Activated naive CD8-positive, alpha-beta T cell treated with anti-CD3 and anti-CD28 coated beads, Interleukin-2, amount 10 ng/mL, durations not matched to agents 7 days and 5 days (primary cell): Measurements from ENCODE around the gene SH3RF1. TPM values are rescaled to one million over a fixed set of nuclear protein-coding genes. Genes with fewer than 3 reads are reported as not detected.

Experiments
- ATAC-seq: fragments of 150-1000 bp; cut with Tn5 transposase; one replicate; pipeline ENCODE4 v1.10.0; 2021; ENCODE audit warnings: low read depth, moderate library complexity
- POLR2A ChIA-PET: fragments of 350-600 bp; sonication (Branson Sonifier 250); formaldehyde crosslinking; loops from one replicate; lab custom pipeline; 2021; ENCODE audit warnings: antibody characterized with exemption; lab: Charles Lee
- DNase-seq: peaks from one replicate; pipeline ENCODE4 v3.0.0; 2021
- H3K27ac Mint-ChIP-seq: one replicate; pipeline ENCODE4 v1.8.0; 2022; ENCODE audit warnings: mild to moderate bottlenecking, mixed read lengths
- H3K27me3 Mint-ChIP-seq: one replicate; pipeline ENCODE4 v1.8.0; 2022; ENCODE audit warnings: mild to moderate bottlenecking, moderate library complexity, mixed read lengths
- H3K36me3 Mint-ChIP-seq: one replicate; pipeline ENCODE4 v1.8.0; 2021; ENCODE audit warnings: mild to moderate bottlenecking, mixed read lengths
- H3K4me1 Mint-ChIP-seq: one replicate; pipeline ENCODE4 v1.8.0; 2021; ENCODE audit warnings: mixed read lengths
- H3K4me3 Mint-ChIP-seq: one replicate; pipeline ENCODE4 v1.8.0; 2022; ENCODE audit warnings: mild to moderate bottlenecking, moderate library complexity, mixed read lengths
- H3K9me3 Mint-ChIP-seq: one replicate; pipeline ENCODE4 v1.8.0; 2021; ENCODE audit warnings: mixed read lengths
- total RNA-seq, 2 experiments: library from RNA; stranded (reverse); gene quantifications; one replicate each; pipeline ENCODE4 v1.2.3, GENCODE V29; 2021

Gene SH3RF1
- total RNA-seq, 2 experiments from 2014 or later, result 0.14 TPM; not detected in 1

GRCh38 chr4:169221662-169222061 lies 49.1 kb downstream of the SH3RF1 start:
- no peak for ATAC-seq
- POLR2A ChIA-PET, result no interaction called here
- Mint-ChIP-seq H3K4me1 (no peaks in the 10 kb centered on the region), H3K27ac (no peak overlapping the region), H3K27me3 (peaks cover 2% of the 10 kb centered on the region), H3K36me3 (no peaks in the 10 kb centered on the region), H3K4me3 (no peak overlapping the region), H3K9me3 (no peaks in the 10 kb centered on the region)
- DNase-seq, result no peak

GRCh38 chr4:169220854-169221411 lies 49.8 kb downstream of the SH3RF1 start:
- no peaks in the 10 kb centered on the region for H3K9me3 Mint-ChIP-seq
- H3K27me3 Mint-ChIP-seq, result peaks cover 2% of the 10 kb centered on the region
- ATAC-seq (no peak), DNase-seq (no peak)
- no peaks in the 10 kb centered on the region for H3K36me3 Mint-ChIP-seq
- no peaks in the 10 kb centered on the region for H3K4me1 Mint-ChIP-seq
- H3K27ac Mint-ChIP-seq, result no peak overlapping the region
- POLR2A ChIA-PET, result no interaction called here
- no peak overlapping the region for H3K4me3 Mint-ChIP-seq

DNA sequence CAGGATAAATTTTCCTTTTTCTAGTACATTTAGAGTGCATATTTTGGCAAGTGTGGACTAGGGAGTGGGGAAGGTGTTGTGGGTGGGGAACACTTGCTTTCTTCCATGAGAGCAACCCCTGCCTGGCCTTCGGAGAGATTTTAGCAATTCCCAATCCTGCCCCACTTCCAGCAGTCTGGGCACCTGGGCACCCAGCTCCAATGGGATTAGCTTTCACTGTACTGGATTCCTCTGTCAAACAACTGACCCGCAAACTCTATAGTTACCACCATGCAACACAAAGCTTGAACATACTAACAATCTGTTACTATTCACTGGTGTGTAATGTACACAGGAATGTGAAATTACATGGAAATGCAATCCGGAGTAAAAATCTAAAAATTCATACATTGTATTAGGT lies 50.3 kb downstream of the SH3RF1 start:
- H3K4me3 Mint-ChIP-seq, result no peak overlapping the region
- no peak for DNase-seq
- H3K4me1 Mint-ChIP-seq, result no peaks in the 10 kb centered on the region
- POLR2A ChIA-PET, result no interaction called here
- ATAC-seq, result no peak
- H3K36me3 Mint-ChIP-seq, result no peaks in the 10 kb centered on the region
- H3K27me3 Mint-ChIP-seq, result peaks cover 2% of the 10 kb centered on the region
- H3K9me3 Mint-ChIP-seq, result no peaks in the 10 kb centered on the region
- H3K27ac Mint-ChIP-seq, result no peak overlapping the region

DNA sequence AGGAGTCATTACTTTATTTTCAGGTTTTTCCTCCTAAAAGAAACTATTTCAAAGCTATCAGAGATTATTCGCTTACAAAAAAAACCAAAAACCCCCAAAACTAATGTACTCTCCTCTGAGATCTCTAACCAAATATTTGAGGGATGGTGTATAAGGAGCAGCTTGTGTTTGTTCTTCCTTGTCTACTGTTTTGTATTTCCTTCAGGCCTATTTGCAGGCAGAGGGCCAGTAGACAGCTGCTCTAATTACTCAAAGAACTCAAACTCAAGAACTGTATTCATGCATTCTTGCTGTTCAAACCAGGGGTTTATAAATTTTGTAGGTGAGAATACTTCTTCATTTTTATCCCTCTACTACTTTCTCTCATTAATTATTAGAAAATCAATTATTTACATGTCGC lies 51.3 kb downstream of the SH3RF1 start:
- Mint-ChIP-seq H3K9me3 (no peaks in the 10 kb centered on the region), H3K4me1 (no peaks in the 10 kb centered on the region), H3K27me3 (peaks cover 2% of the 10 kb centered on the region), H3K4me3 (no peak overlapping the region), H3K27ac (no peak overlapping the region), H3K36me3 (no peaks in the 10 kb centered on the region)
- DNase-seq (no peak), ATAC-seq (no peak)
- POLR2A ChIA-PET, result no interaction called here

- ATAC-seq, result no peak
- H3K36me3 Mint-ChIP-seq, result no peaks in the 10 kb centered on the region
- peaks cover 1% of the 10 kb centered on the region for H3K9me3 Mint-ChIP-seq
Observed at GRCh38 chr4:169215656-169216055, 55.1 kb downstream of the SH3RF1 start.

GRCh38 chr4:169212981-169213380 lies 57.8 kb downstream of the SH3RF1 start:
- Mint-ChIP-seq H3K9me3 (peaks cover 1% of the 10 kb centered on the region), H3K36me3 (no peaks in the 10 kb centered on the region), H3K27ac (no peak overlapping the region), H3K4me3 (no peak overlapping the region), H3K27me3 (peaks cover 5% of the 10 kb centered on the region), H3K4me1 (no peaks in the 10 kb centered on the region)
- POLR2A ChIA-PET, result no interaction called here
- DNase-seq (no peak), ATAC-seq (no peak)

More at GRCh38 chr4:169215656-169216055, 55.1 kb downstream of the SH3RF1 start:
- Mint-ChIP-seq H3K4me1 (no peaks in the 10 kb centered on the region), H3K4me3 (no peak overlapping the region), H3K27ac (no peak overlapping the region), H3K27me3 (peaks cover 5% of the 10 kb centered on the region)
- POLR2A ChIA-PET, result no interaction called here
- no peak for DNase-seq

GRCh38 chr4:169210504-169211118 lies 60.1 kb downstream of the SH3RF1 start:
- no peak overlapping the region for H3K27ac Mint-ChIP-seq
- DNase-seq (no peak), ATAC-seq (no peak)
- H3K9me3 Mint-ChIP-seq, result peaks cover 1% of the 10 kb centered on the region
- H3K27me3 Mint-ChIP-seq, result peaks cover 2% of the 10 kb centered on the region
- POLR2A ChIA-PET, result no interaction called here
- H3K4me3 Mint-ChIP-seq, result no peak overlapping the region
- no peaks in the 10 kb centered on the region for H3K36me3 Mint-ChIP-seq
- no peaks in the 10 kb centered on the region for H3K4me1 Mint-ChIP-seq

GRCh38 chr4:169209388-169209883 lies 61.3 kb downstream of the SH3RF1 start:
- POLR2A ChIA-PET, result no interaction called here
- no peak overlapping the region for H3K4me3 Mint-ChIP-seq
- DNase-seq (no peak), ATAC-seq (no peak)
- peaks cover 2% of the 10 kb centered on the region for H3K27me3 Mint-ChIP-seq
- no peaks in the 10 kb centered on the region for H3K4me1 Mint-ChIP-seq
- H3K27ac Mint-ChIP-seq, result no peak overlapping the region
- peaks cover 1% of the 10 kb centered on the region for H3K9me3 Mint-ChIP-seq
- H3K36me3 Mint-ChIP-seq, result no peaks in the 10 kb centered on the region

DNA sequence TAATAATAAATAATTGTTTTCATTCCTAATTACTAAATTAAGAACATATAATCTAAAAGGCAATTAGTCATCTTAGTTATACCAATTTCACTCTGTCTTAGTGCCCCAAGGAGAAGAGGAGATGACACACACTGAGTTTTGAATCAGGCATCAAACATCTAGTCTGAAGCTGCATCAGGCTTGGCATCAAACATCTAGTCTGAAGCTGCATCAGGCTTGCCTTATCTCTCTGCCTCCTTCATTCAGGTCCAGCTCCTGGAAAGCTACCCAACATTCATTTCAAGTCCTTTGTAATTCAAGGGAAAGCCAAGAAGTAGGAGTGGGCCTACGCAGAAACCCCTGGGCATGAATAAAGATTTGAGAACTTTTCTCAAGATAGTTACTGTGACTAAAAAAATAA lies 62.2 kb downstream of the SH3RF1 start:
- Mint-ChIP-seq H3K4me3 (no peak overlapping the region), H3K36me3 (no peaks in the 10 kb centered on the region), H3K27me3 (no peaks in the 10 kb centered on the region), H3K9me3 (peaks cover 1% of the 10 kb centered on the region), H3K4me1 (no peaks in the 10 kb centered on the region), H3K27ac (no peak overlapping the region)
- DNase-seq (no peak), ATAC-seq (no peak)
- POLR2A ChIA-PET, result no interaction called here

DNA sequence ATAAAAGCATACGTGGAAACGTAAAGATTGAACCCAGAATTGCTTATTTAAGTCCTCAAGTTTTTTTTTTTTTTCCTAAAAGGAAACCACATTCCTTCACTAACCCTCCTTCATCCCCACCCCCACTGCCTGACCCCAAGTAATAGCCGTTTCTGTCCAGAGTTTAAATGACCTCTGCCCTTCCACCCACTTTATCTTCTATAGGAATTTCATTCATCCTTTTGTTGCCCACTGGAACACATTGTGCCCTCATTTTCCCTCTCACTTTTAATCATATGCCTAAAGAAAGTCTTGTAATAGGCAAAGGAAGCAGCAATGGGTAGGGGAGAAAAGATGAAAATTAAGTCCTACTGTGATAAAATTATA lies 62.7 kb downstream of the SH3RF1 start:
- H3K4me3 Mint-ChIP-seq, result no peak overlapping the region
- no peaks in the 10 kb centered on the region for H3K9me3 Mint-ChIP-seq
- H3K4me1 Mint-ChIP-seq, result no peaks in the 10 kb centered on the region
- no peaks in the 10 kb centered on the region for H3K36me3 Mint-ChIP-seq
- no peak for ATAC-seq
- DNase-seq, result no peak
- no peak overlapping the region for H3K27ac Mint-ChIP-seq
- POLR2A ChIA-PET, result no interaction called here
- H3K27me3 Mint-ChIP-seq, result no peaks in the 10 kb centered on the region

DNA sequence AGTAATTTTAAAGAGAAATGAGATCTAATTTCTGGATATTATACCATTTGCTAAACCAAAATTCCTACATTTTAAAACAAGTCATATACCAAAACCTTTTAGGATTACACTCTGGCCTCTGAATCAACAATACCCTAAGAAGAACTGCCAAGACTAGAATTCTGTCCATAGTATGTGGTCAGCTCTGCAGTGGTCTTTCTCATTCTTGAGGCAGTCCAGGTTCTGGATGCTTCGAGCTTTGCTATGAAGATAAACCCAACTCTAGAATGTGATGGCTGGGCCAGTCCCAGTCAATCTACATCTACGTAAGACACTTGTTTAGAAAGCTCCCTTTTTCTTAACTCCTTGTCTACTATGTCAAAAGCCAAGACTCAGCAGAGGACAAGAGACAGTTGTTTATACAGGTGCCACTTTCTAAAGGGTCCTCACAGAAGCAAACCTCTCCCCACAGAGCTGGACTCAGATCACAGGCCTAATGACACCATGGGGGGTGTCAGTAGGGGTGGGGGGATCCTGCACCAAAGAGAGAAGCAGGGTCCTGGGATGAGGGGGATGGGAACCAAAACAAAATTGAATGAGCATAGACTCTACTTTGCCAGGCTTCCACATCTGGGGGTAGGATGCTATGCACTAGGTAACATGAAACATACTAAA lies 63.2 kb downstream of the SH3RF1 start:
- POLR2A ChIA-PET, result no interaction called here
- no peak overlapping the region for H3K27ac Mint-ChIP-seq
- no peaks in the 10 kb centered on the region for H3K27me3 Mint-ChIP-seq
- DNase-seq (no peak), ATAC-seq (no peak)
- H3K4me1 Mint-ChIP-seq, result no peaks in the 10 kb centered on the region
- no peaks in the 10 kb centered on the region for H3K36me3 Mint-ChIP-seq
- H3K9me3 Mint-ChIP-seq, result no peaks in the 10 kb centered on the region
- H3K4me3 Mint-ChIP-seq, result no peak overlapping the region

DNA sequence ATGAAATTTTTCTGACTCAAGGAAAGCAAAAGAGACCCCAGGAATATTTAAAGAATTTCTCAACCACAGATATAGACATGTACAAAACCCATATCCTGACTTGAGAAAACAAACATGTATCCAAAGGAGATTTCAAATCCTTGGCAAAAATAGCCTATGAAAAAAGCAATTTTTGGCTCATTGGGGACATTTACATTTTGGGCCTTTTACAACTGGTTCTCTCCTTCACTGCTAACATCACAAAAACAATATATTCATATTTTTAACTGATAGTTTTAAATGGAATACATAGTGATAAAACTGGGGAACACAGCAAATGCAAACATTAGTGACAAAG lies 65.0 kb downstream of the SH3RF1 start:
- ATAC-seq (no peak), DNase-seq (no peak)
- Mint-ChIP-seq H3K4me1 (no peaks in the 10 kb centered on the region), H3K9me3 (no peaks in the 10 kb centered on the region), H3K27ac (no peak overlapping the region), H3K36me3 (no peaks in the 10 kb centered on the region), H3K27me3 (no peaks in the 10 kb centered on the region), H3K4me3 (no peak overlapping the region)
- POLR2A ChIA-PET, result no interaction called here

- H3K27ac Mint-ChIP-seq, result no peak overlapping the region
- H3K4me3 Mint-ChIP-seq, result no peak overlapping the region
- no peaks in the 10 kb centered on the region for H3K36me3 Mint-ChIP-seq
- H3K9me3 Mint-ChIP-seq, result no peaks in the 10 kb centered on the region
- peaks cover 1% of the 10 kb centered on the region for H3K27me3 Mint-ChIP-seq
- no peaks in the 10 kb centered on the region for H3K4me1 Mint-ChIP-seq
- ATAC-seq, result no peak
- DNase-seq, result no peak
- POLR2A ChIA-PET, result no interaction called here
Observed at GRCh38 chr4:169205075-169205743, 65.5 kb downstream of the SH3RF1 start.

- Mint-ChIP-seq H3K9me3 (no peaks in the 10 kb centered on the region), H3K27me3 (peaks cover 1% of the 10 kb centered on the region), H3K27ac (no peak overlapping the region), H3K4me3 (no peak overlapping the region), H3K36me3 (no peaks in the 10 kb centered on the region), H3K4me1 (no peaks in the 10 kb centered on the region)
- no peak for ATAC-seq
- no peak for DNase-seq
- POLR2A ChIA-PET, result no interaction called here
Observed at GRCh38 chr4:169203891-169204290, 66.9 kb downstream of the SH3RF1 start.
